Uterus (tissue), 4 donors: ENCODE data around the gene KLK14. TPM values are rescaled to one million over a fixed set of nuclear protein-coding genes. Genes with fewer than 3 reads are reported as not detected.

Experiments used
- DNase-seq, 2 donors: peaks; one replicate each; pipeline ENCODE4 v3.0.0-alpha.2; 2019 to 2020
- H3K27ac ChIP-seq, 2 donors: fragments of 200-600 bp; sonication (generic); 1 replicate in 1 of 2; 2 replicates in 1 of 2; pipeline ENCODE4 v1.5.1; 2016 to 2018
- H3K27me3 ChIP-seq, 2 donors: fragments of 200-600 bp; sonication (generic); one replicate each; pipeline ENCODE4 v1.5.1; 2018 to 2019; ENCODE audit warnings: control low read depth in 1 of 2
- H3K36me3 ChIP-seq, 2 donors: fragments of 200-600 bp; sonication (generic); one replicate each; pipeline ENCODE4 v1.5.1; 2019; ENCODE audit warnings: control low read depth in 1 of 2
- H3K4me1 ChIP-seq, 2 donors: fragments of 200-600 bp; sonication (generic); one replicate each; pipeline ENCODE4 v1.5.1; 2018 to 2019; ENCODE audit warnings: control low read depth in 1 of 2
- H3K4me3 ChIP-seq, 2 donors: fragments of 200-600 bp; sonication (generic); 1 replicate in 1 of 2; 2 replicates in 1 of 2; pipeline ENCODE4 v1.5.1; 2018 to 2019; ENCODE audit warnings: mild to moderate bottlenecking in 1 of 2
- H3K9me3 ChIP-seq, 2 donors: fragments of 200-600 bp; sonication (generic); one replicate each; pipeline ENCODE4 v1.5.1; 2019; ENCODE audit warnings: control low read depth in 1 of 2
- CTCF ChIP-seq, 4 experiments: fragments of 200-600 bp in 2 of 4; fragments of 450-650 bp in 2 of 4; sonication (generic) in 2 of 4; IDR thresholded peaks; one replicate each; pipeline ENCODE4 v1.5.1; 2016 to 2019; ENCODE audit warnings: antibody characterized with exemption in 4 of 4, mild to moderate bottlenecking in 2 of 4, moderate library complexity in 1 of 4
- POLR2A ChIP-seq, 2 donors: fragments of 450-650 bp; IDR thresholded peaks; one replicate each; pipeline ENCODE4 v1.6.1; 2016; ENCODE audit warnings: antibody characterized with exemption in 2 of 2, mild to moderate bottlenecking in 1 of 2, moderate library complexity in 1 of 2
- intact Hi-C: fragments of 100-400 bp; cut with DNase I; formaldehyde crosslinking; loops from one replicate; pipeline ENCODE4 v1.15.1; 2023; ENCODE audit warnings: low total_unique reads
- total RNA-seq, 4 donors: library from RNA; depleted of rRNA in 3 of 4; stranded (reverse); fragments of >200 nt in 3 of 4; gene quantifications; one replicate each; pipeline versions ENCODE4 v1.1.0 to v1.2.4, GENCODE V29; 2014 to 2023
- donor health status: DM: yes; HTN: yes; CAD: no.

The KLK14 gene
- total RNA-seq, 4 donors from 2014 or later, result 0.76 TPM; not detected in 3

DNA sequence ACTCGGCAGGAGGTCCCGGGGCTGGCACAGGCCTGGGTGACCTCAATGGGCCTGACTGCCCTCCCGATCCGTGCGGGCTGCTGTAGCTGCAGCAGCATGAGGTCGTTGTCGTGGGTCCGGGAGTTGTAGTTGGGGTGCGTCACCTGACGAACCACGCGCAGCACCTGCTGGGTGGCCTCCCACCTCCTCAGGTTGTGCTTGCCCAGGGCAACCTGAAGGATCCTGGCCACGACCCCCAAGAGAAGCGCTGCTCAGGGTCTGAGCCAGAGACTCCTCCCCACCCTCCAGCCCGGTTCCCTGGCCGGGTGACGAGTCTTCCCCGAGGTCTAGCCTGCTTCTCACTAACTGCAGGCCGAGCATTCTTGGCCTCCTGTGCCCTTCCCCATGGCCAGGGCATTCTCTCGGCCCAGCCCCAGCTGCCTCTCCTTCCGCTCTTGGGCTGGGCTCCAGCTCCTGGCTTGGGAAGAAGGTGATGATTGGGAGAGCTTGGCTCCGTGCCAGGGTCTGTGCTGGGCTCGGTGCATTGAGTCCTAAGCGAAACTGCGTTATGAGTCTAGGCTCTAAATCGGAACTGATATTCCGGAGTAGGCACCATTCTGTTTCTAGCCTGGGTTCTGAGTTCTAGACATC is 3.1 kb downstream of the KLK14 start:
- Histone ChIP-seq H3K9me3 (no peaks in the 10 kb centered on the region), H3K36me3 (no peaks in the 10 kb centered on the region), H3K4me3 (no peak overlapping the region), H3K27me3 (no peaks in the 10 kb centered on the region), H3K27ac (no peak overlapping the region), H3K4me1 (no peaks in the 10 kb centered on the region)
- no peak for TF ChIP-seq CTCF (IDR thresholded peaks at IDR 0.05)
- no peak for TF ChIP-seq POLR2A (IDR thresholded peaks at IDR 0.05)
- DNase-seq, result no peak
- intact Hi-C loops, result no loop called here

- no peaks in the 10 kb centered on the region for H3K4me1 ChIP-seq
- TF ChIP-seq POLR2A (IDR thresholded peaks at IDR 0.05) (no peak), CTCF (IDR thresholded peaks at IDR 0.05) (no peak)
- peaks cover 0 to 1% of the 10 kb centered on the region in 2 donors for H3K9me3 ChIP-seq
- no peak for DNase-seq
- H3K27ac ChIP-seq, result no peak overlapping the region
- H3K36me3 ChIP-seq, result no peaks in the 10 kb centered on the region
- H3K4me3 ChIP-seq, result no peak overlapping the region
- H3K27me3 ChIP-seq, result no peaks in the 10 kb centered on the region
- intact Hi-C loops, result no loop called here
Observed at GRCh38 chr19:51078731-51079130, 4.0 kb downstream of the KLK14 start.

DNA sequence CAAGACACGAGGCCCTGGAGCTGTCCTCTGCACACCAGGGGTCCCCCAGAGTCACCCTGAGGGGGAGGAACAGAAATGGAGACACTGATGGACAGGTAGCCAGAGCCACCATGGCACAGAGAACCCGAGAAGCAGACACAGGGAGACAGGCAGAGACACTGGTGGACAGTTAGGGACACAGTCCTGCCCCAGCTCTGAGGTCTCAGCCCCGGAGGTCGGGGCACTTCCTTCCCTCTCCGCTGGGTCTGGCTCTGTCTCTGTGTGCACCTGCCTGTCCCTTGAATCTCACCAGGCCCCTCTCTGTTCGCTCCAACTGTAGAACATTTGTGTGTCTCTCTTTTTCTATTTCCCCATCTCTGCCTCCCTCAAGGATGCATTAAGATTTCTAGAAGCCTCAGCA is 4.6 kb downstream of the KLK14 start:
- H3K9me3 ChIP-seq, result peaks cover 0 to 6% of the 10 kb centered on the region in 2 donors
- H3K27me3 ChIP-seq, result no peaks in the 10 kb centered on the region
- H3K4me1 ChIP-seq, result no peaks in the 10 kb centered on the region
- H3K36me3 ChIP-seq, result no peaks in the 10 kb centered on the region
- H3K4me3 ChIP-seq, result no peak overlapping the region
- no peak for DNase-seq
- intact Hi-C loops, result no loop called here
- H3K27ac ChIP-seq, result no peak overlapping the region
- no peak for TF ChIP-seq CTCF (IDR thresholded peaks at IDR 0.05)

GRCh38 chr19:51076631-51077213 is 6.0 kb downstream of the KLK14 start:
- H3K4me3 ChIP-seq, result no peak overlapping the region
- H3K4me1 ChIP-seq, result no peaks in the 10 kb centered on the region
- no peak overlapping the region for H3K27ac ChIP-seq
- H3K9me3 ChIP-seq, result peaks cover 0 to 6% of the 10 kb centered on the region in 2 donors
- intact Hi-C loops, result no loop called here
- H3K27me3 ChIP-seq, result no peaks in the 10 kb centered on the region
- no peak for DNase-seq
- no peaks in the 10 kb centered on the region for H3K36me3 ChIP-seq
- TF ChIP-seq POLR2A (IDR thresholded peaks at IDR 0.05) (no peak), CTCF (IDR thresholded peaks at IDR 0.05) (no peak)

DNA sequence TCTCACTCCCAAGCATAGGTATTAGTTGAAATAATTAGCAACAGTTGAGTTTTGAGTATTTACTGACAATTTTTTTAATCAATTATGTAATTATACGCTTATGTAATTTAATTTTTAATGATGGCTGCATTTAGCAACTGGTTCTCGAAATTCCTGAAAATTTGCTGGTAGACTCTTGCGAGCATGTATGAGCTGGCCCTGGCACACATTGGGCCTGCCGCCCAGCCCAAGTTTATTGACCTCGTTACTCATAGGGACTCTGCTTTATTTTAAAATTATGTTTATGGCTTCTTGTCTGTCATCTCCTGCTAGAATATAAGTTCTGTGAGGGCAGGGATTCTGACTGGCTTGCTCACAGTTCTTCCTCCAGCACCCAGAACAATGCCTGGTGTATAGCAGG is 6.7 kb downstream of the KLK14 start:
- no peaks in the 10 kb centered on the region for H3K36me3 ChIP-seq
- no peak overlapping the region for H3K4me3 ChIP-seq
- H3K9me3 ChIP-seq, result peaks cover 0 to 6% of the 10 kb centered on the region in 2 donors
- H3K27ac ChIP-seq, result no peak overlapping the region
- H3K27me3 ChIP-seq, result no peaks in the 10 kb centered on the region
- DNase-seq, result no peak
- H3K4me1 ChIP-seq, result no peaks in the 10 kb centered on the region
- TF ChIP-seq POLR2A (IDR thresholded peaks at IDR 0.05) (no peak), CTCF (IDR thresholded peaks at IDR 0.05) (no peak)
- intact Hi-C loops, result no loop called here
